Left ventricle myocardium inferior (tissue), 1 donor: ENCODE data around the gene ALOX5. TPM values are rescaled to one million over a fixed set of nuclear protein-coding genes. Genes with fewer than 3 reads are reported as not detected.

Experiments
- DNase-seq: peaks from one replicate; pipeline ENCODE4 v3.0.0-alpha.2; 2020
- H3K27ac ChIP-seq: fragments of 200-600 bp; replicated peaks from 2 replicates; pipeline ENCODE4 v1.8.0; 2021
- H3K27me3 ChIP-seq: fragments of 200-600 bp; 2 replicates; pipeline ENCODE4 v1.8.0; 2021; ENCODE audit warnings: low read depth
- H3K36me3 ChIP-seq: fragments of 200-600 bp; 2 replicates; pipeline ENCODE4 v1.8.0; 2021
- H3K4me1 ChIP-seq: fragments of 200-600 bp; 2 replicates; pipeline ENCODE4 v1.8.0; 2021
- H3K4me3 ChIP-seq: fragments of 200-600 bp; 2 replicates; pipeline ENCODE4 v1.8.0; 2021; ENCODE audit warnings: mild to moderate bottlenecking, moderate library complexity
- H3K9me3 ChIP-seq: fragments of 200-600 bp; replicated peaks from 2 replicates; pipeline ENCODE4 v1.8.0; 2021
- CTCF ChIP-seq: fragments of 200-600 bp; IDR thresholded peaks from 2 replicates; pipeline ENCODE4 v1.8.0; 2021; ENCODE audit warnings: antibody characterized with exemption, mild to moderate bottlenecking, borderline replicate concordance
- intact Hi-C: fragments of 100-400 bp; cut with micrococcal nuclease; formaldehyde crosslinking; loops from one replicate; pipeline ENCODE4 v1.11.0; 2022
- total RNA-seq: library from RNA; stranded (reverse); fragmentation: NEBNext Ultra II Directional; extraction: Animal tissue kit (Norgen Biotek cat#: 25700); gene quantifications from one replicate; pipeline ENCODE4 v1.2.1, GENCODE V29; 2021
- donor health status: DM: no; HTN: yes; CAD: no; lungs with severe emphysema.

ALOX5 gene
- total RNA-seq, 1 donor from 2014 or later = 3.2 TPM

GRCh38 chr10:45420453-45421192, 46.6 kb downstream of the ALOX5 start:
- DNase-seq = peak; percentile 86
- H3K9me3 ChIP-seq = no peaks in the 10 kb centered on the region
- H3K27me3 ChIP-seq = no peaks in the 10 kb centered on the region
- TF ChIP-seq CTCF = no peak
- peak overlapping the region; percentile 94 for H3K27ac ChIP-seq
- no peaks in the 10 kb centered on the region for H3K36me3 ChIP-seq
- H3K4me1 ChIP-seq = peaks cover 37% of the 10 kb centered on the region
- H3K4me3 ChIP-seq = peak overlapping the region; percentile 74
- intact Hi-C loops = no loop called here

- Histone ChIP-seq H3K4me3 (no peak overlapping the region), H3K9me3 (no peaks in the 10 kb centered on the region), H3K4me1 (peaks cover 37% of the 10 kb centered on the region), H3K27ac (peak overlapping the region; percentile 94), H3K36me3 (no peaks in the 10 kb centered on the region), H3K27me3 (no peaks in the 10 kb centered on the region)
- no peak for DNase-seq
- intact Hi-C loops = no loop called here
- TF ChIP-seq CTCF = no peak
These were observed 47.4 kb downstream of the ALOX5 start for GRCh38 chr10:45421221-45422097.

- TF ChIP-seq CTCF = no peak
- no peaks in the 10 kb centered on the region for H3K9me3 ChIP-seq
- no peak overlapping the region for H3K4me3 ChIP-seq
- DNase-seq = no peak
- intact Hi-C loops = no loop called here
- peaks cover 5% of the 10 kb centered on the region for H3K27me3 ChIP-seq
- H3K4me1 ChIP-seq = peaks cover 38% of the 10 kb centered on the region
- no peaks in the 10 kb centered on the region for H3K36me3 ChIP-seq
- no peak overlapping the region for H3K27ac ChIP-seq
These were observed 48.3 kb downstream of the ALOX5 start for GRCh38 chr10:45422207-45422865.

- no peak overlapping the region for H3K4me3 ChIP-seq
- peaks cover 44% of the 10 kb centered on the region for H3K4me1 ChIP-seq
- peaks cover 12% of the 10 kb centered on the region for H3K27me3 ChIP-seq
- H3K9me3 ChIP-seq = no peaks in the 10 kb centered on the region
- H3K27ac ChIP-seq = no peak overlapping the region
- no peaks in the 10 kb centered on the region for H3K36me3 ChIP-seq
- no peak for DNase-seq
- intact Hi-C loops = no loop called here
- no peak for TF ChIP-seq CTCF
These were observed 49.0 kb downstream of the ALOX5 start for GRCh38 chr10:45422866-45423659.

- Histone ChIP-seq H3K4me3 (no peak overlapping the region), H3K27me3 (peaks cover 21% of the 10 kb centered on the region), H3K27ac (no peak overlapping the region), H3K36me3 (no peaks in the 10 kb centered on the region), H3K4me1 (peaks cover 40% of the 10 kb centered on the region), H3K9me3 (no peaks in the 10 kb centered on the region)
- intact Hi-C loops = no loop called here
- DNase-seq = no peak
- TF ChIP-seq CTCF = no peak
These were observed 50.0 kb downstream of the ALOX5 start for GRCh38 chr10:45423976-45424499.
